Endothelial cell of umbilical vein (primary cell): ENCODE measurements around the gene IGF2BP2. TPM values are rescaled to one million over a fixed set of nuclear protein-coding genes. Genes with fewer than 3 reads are reported as not detected.

Experiments
- BruUV-seq: library from RNA; stranded (reverse); fragments of 400-500 nt; replicated peaks from 2 replicates; lab custom pipeline; 2021; lab: Mats Ljungman, UMichigan
- CTCF ChIA-PET: fragments of 300-600, 350-600 bp; sonication (Branson Sonifier 250); formaldehyde crosslinking; loops from one replicate; lab custom pipeline; 2021; ENCODE audit warnings: antibody characterized with exemption, inconsistent platforms; lab: Charles Lee
- POLR2A ChIA-PET: fragments of 300-600, 350-600 bp; sonication (Branson Sonifier 250); formaldehyde crosslinking; loops from one replicate; lab custom pipeline; 2021; ENCODE audit warnings: antibody characterized with exemption, inconsistent platforms; lab: Charles Lee
- DNase-seq: peaks from one replicate; pipeline ENCODE4 v3.0.0-alpha.2; 2011; ENCODE audit warnings: low read depth, low spot score
- FAIRE-seq: peaks from 2 replicates; lab custom pipeline; 2011; peaks lifted over from hg19 to GRCh38; lab: Jason Lieb, UNC
- H2AFZ ChIP-seq: 2 replicates; pipeline ENCODE4 v1.6.0; 2012; ENCODE audit warnings: low read depth, low read length, control low read depth, inconsistent platforms
- H3K27ac ChIP-seq: 2 replicates; pipeline ENCODE4 v1.5.1; 2011; ENCODE audit warnings: low read depth, mild to moderate bottlenecking, control low read depth, low read length, moderate library complexity; ENCODE audit not compliant: insufficient read depth
- H3K27me3 ChIP-seq, 2 experiments: 2 replicates each; pipeline versions ENCODE4 v1.6.0 to v1.6.1; 2011; ENCODE audit warnings: low read length in 2 of 2, mixed read lengths in 1 of 2; ENCODE audit not compliant: control insufficient read depth in 2 of 2, insufficient read depth in 2 of 2
- H3K36me3 ChIP-seq, 2 experiments: 2 replicates in 1 of 2; 3 replicates in 1 of 2; pipeline ENCODE4 v1.5.1; 2011; ENCODE audit warnings: low read length in 2 of 2, mild to moderate bottlenecking in 1 of 2, moderate library complexity in 1 of 2; ENCODE audit not compliant: control insufficient read depth in 2 of 2, insufficient read depth in 2 of 2; ENCODE audit errors: extremely low read depth in 1 of 2
- H3K4me1 ChIP-seq: 3 replicates; pipeline ENCODE4 v1.5.1; 2011; ENCODE audit warnings: mild to moderate bottlenecking, low read length; ENCODE audit not compliant: control insufficient read depth, insufficient read depth; ENCODE audit errors: extremely low read depth
- H3K4me2 ChIP-seq: 2 replicates; pipeline ENCODE4 v1.6.1; 2011; ENCODE audit warnings: low read length, control low read depth, mixed read lengths; ENCODE audit not compliant: insufficient read depth
- H3K4me3 ChIP-seq, 3 experiments: fragments of 200-600 bp in 1 of 3; sonication (generic), shearing (Covaris generic) in 1 of 3; replicated peaks in 1 of 3; 2 replicates each; pipeline ENCODE4 v1.5.1; 2011 to 2016; ENCODE audit warnings: control low read depth in 3 of 3, low read length in 3 of 3, mild to moderate bottlenecking in 2 of 3, inconsistent platforms in 1 of 3, low read depth in 1 of 3, moderate library complexity in 1 of 3; ENCODE audit not compliant: insufficient read depth in 1 of 3
- H3K79me2 ChIP-seq: 2 replicates; pipeline ENCODE4 v1.6.0; 2012; ENCODE audit warnings: low read length, inconsistent platforms; ENCODE audit not compliant: control insufficient read depth, insufficient read depth
- H3K9ac ChIP-seq: replicated peaks from 2 replicates; pipeline ENCODE3; 2011; ENCODE audit warnings: low read length, control low read depth; ENCODE audit not compliant: insufficient read depth; ENCODE audit errors: extremely low read depth
- H3K9me1 ChIP-seq: replicated peaks from 3 replicates; pipeline ENCODE4 v1.6.0; 2011; ENCODE audit warnings: mild to moderate bottlenecking, low read length; ENCODE audit not compliant: control insufficient read depth, insufficient read depth; ENCODE audit errors: extremely low read depth
- H3K9me3 ChIP-seq: replicated peaks from 2 replicates; pipeline ENCODE4 v1.5.1; 2012; ENCODE audit warnings: low read length, inconsistent platforms; ENCODE audit not compliant: control insufficient read depth, insufficient read depth
- H4K20me1 ChIP-seq: replicated peaks from 2 replicates; pipeline ENCODE3; 2011; ENCODE audit warnings: mild to moderate bottlenecking, low read length; ENCODE audit not compliant: control insufficient read depth, insufficient read depth; ENCODE audit errors: extremely low read depth
- CTCF ChIP-seq, 2 donors: IDR thresholded peaks; 1 replicate in 1 of 2; 2 replicates in 1 of 2; pipeline ENCODE4 v1.5.1; 2011; ENCODE audit warnings: low read length in 2 of 2, mild to moderate bottlenecking in 2 of 2, moderate library complexity in 2 of 2, control low read depth in 1 of 2, inconsistent platforms in 1 of 2, low read depth in 1 of 2; ENCODE audit not compliant: insufficient read depth in 1 of 2; ENCODE audit errors: extremely low read depth in 1 of 2
- EZH2 ChIP-seq: IDR thresholded peaks from 2 replicates; pipeline ENCODE4 v1.6.1; 2012; ENCODE audit warnings: borderline replicate concordance, low read depth, mild to moderate bottlenecking, moderate library complexity, low read length, inconsistent platforms; ENCODE audit not compliant: severe bottlenecking
- FOS ChIP-seq: IDR thresholded peaks from 2 replicates; pipeline ENCODE4 v1.6.1; 2011; ENCODE audit warnings: mild to moderate bottlenecking, low read length, moderate library complexity, borderline replicate concordance; ENCODE audit not compliant: insufficient read depth
- GATA2 ChIP-seq: IDR thresholded peaks from 2 replicates; pipeline ENCODE4 v1.7.0; 2011; ENCODE audit warnings: low read depth, mild to moderate bottlenecking, moderate library complexity, mixed read lengths, low read length; ENCODE audit not compliant: insufficient read length, insufficient read depth
- MAX ChIP-seq: IDR thresholded peaks from 2 replicates; pipeline ENCODE4 v1.6.1; 2011; ENCODE audit not compliant: insufficient read depth, insufficient read length
- MYC ChIP-seq: IDR thresholded peaks from one replicate; pipeline ENCODE4 v1.6.1; 2011; ENCODE audit warnings: mild to moderate bottlenecking, low read depth, low read length
- POLR2A ChIP-seq: IDR thresholded peaks from 2 replicates; pipeline ENCODE4 v1.6.1; 2012; ENCODE audit warnings: low read depth, mild to moderate bottlenecking, control low read depth, low read length
- POLR2AphosphoS5 ChIP-seq: IDR thresholded peaks from 2 replicates; pipeline ENCODE4 v1.6.1; 2012; ENCODE audit warnings: low read depth, mild to moderate bottlenecking, control low read depth, low read length, moderate library complexity; ENCODE audit not compliant: insufficient read depth
- dilution Hi-C: fragments of 300-500 bp; cut with MboI; formaldehyde crosslinking; loops from one replicate; pipeline ENCODE4 v1.15.0; 2019; ENCODE audit warnings: low sequenced_read_pairs; ENCODE audit not compliant: extremely low pct_ligation_motif_present
- intact Hi-C: fragments of 100-400 bp; cut with micrococcal nuclease; formaldehyde crosslinking; loops from one replicate; pipeline ENCODE4 v1.10.0; 2022
- polyA plus RNA-seq, 4 experiments: library from polyadenylated mRNA; depleted of rRNA in 3 of 4; stranded (reverse) in 3 of 4; unstranded in 1 of 4; fragments of >200 nt; gene quantifications; 2 replicates each; pipeline versions ENCODE4 v1.2.1 to v1.2.3, GENCODE V29; 2011 to 2012; ENCODE audit warnings: missing spikeins in 1 of 4
- total RNA-seq: library from RNA; stranded (reverse); gene quantifications from 2 replicates; pipeline ENCODE4 v1.2.3, GENCODE V29; 2021

Gene IGF2BP2
- total and polyA plus RNA-seq, 2 donors (not counting 3 experiments of a cell fraction or from before 2014, with no cell fraction given), result 10.7 to 130 TPM

DNA sequence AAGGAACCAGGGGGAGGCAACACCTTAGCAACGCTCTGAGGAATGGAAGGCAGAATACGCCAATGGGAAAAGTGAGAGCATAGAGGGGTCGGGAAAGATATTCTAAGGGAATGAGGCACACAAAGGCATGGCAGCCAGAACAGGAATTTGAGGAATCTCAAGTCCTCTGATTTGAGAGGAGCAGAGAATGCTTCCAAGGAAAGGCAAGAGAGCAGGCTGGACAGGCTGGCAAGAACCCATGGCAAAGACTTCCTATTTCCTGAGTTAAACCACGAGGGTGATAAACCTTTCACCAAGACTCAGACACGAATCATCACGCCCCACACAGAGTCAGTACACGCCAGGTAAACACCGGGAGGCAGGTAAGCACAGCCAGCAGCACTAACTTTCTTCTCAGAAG lies 109.8 kb downstream of the IGF2BP2 start:
- no peak overlapping the region for H3K9ac ChIP-seq
- ChIA-PET POLR2A (no interaction called here), CTCF (no interaction called here)
- peaks cover 50% of the 10 kb centered on the region for H3K4me1 ChIP-seq
- H3K4me2 ChIP-seq, result peak overlapping the region; percentile 26
- H3K27ac ChIP-seq, result peak overlapping the region; percentile 1
- H3K9me3 ChIP-seq, result no peaks in the 10 kb centered on the region
- dilution Hi-C loops (no loop called here), intact Hi-C loops (no loop called here)
- no peaks in the 10 kb centered on the region for H3K27me3 ChIP-seq
- no peaks in the 10 kb centered on the region for H3K9me1 ChIP-seq
- no peak overlapping the region for H2AFZ ChIP-seq
- TF ChIP-seq POLR2AphosphoS5 (no peak), MAX (no peak), MYC (no peak), EZH2 (no peak), FOS (peak; percentile 7)
- H3K4me3 ChIP-seq, result no peak overlapping the region
- H3K79me2 ChIP-seq, result peaks cover 86% of the 10 kb centered on the region
- H4K20me1 ChIP-seq, result peaks cover 2% of the 10 kb centered on the region
- DNase-seq, result peak; percentile 57
- FAIRE-seq, result peak; percentile 81
- no TSS peak for BruUV-seq
- no peaks in the 10 kb centered on the region for H3K36me3 ChIP-seq

DNA sequence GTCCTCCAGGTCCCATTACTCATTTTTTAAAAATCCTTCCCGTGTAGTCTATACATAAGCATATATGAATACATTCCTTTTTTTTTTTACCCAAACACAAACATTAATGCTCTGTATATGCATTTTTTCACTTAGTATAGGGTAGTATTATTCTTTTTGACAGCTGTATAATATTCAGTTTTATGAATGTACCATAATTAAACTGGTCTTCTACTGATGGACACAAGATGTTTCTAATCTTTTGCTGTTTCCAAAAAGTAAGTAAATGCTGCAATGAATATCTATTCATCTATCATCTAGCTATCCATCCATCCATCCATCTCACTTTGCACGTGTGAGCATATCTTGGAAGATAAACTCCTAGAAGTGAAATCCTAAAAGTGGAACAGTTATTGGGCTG lies 110.8 kb downstream of the IGF2BP2 start:
- Histone ChIP-seq H4K20me1 (peaks cover 2% of the 10 kb centered on the region), H3K4me2 (no peak overlapping the region), H2AFZ (no peak overlapping the region), H3K4me1 (peaks cover 53% of the 10 kb centered on the region), H3K27me3 (no peaks in the 10 kb centered on the region), H3K79me2 (peaks cover 87% of the 10 kb centered on the region), H3K27ac (no peak overlapping the region), H3K9me1 (no peaks in the 10 kb centered on the region), H3K4me3 (no peak overlapping the region), H3K36me3 (no peaks in the 10 kb centered on the region), H3K9ac (no peak overlapping the region), H3K9me3 (no peaks in the 10 kb centered on the region)
- ChIA-PET POLR2A (no interaction called here), CTCF (interaction anchor here (1.5 to 4.5 kb wide), 2 partner anchors 15 to 36 kb away, joined by 5 to 26 read pairs; no protein-coding TSS in a partner anchor)
- BruUV-seq, result no TSS peak
- no peak for TF ChIP-seq CTCF (IDR thresholded peaks at IDR 0.05; ENCODE audit: extremely low read depth in 1 of 2, insufficient read depth in 1 of 2, low read depth in 1 of 2, low read length in 2 of 2)
- TF ChIP-seq POLR2A, result no peak
- no peak for TF ChIP-seq GATA2
- TF ChIP-seq POLR2AphosphoS5, result no peak
- dilution Hi-C loops (no loop called here), intact Hi-C loops (no loop called here)
- DNase-seq (no peak), FAIRE-seq (no peak)
